K562 (cell line): ENCODE data around the gene COG4. TPM values are rescaled to one million over a fixed set of nuclear protein-coding genes. Genes with fewer than 3 reads are reported as not detected.

Experiments
- CEBPZ ChIP-seq: fragments of 150-350 bp; IDR thresholded peaks from 2 replicates; pipeline ENCODE4 v1.6.1; 2014; ENCODE audit warnings: low read depth, mild to moderate bottlenecking, low read length, borderline replicate concordance
- CREB5 ChIP-seq: fragments of 250-450 bp; sonication (Bioruptor Pico); IDR thresholded peaks from 2 replicates; pipeline ENCODE4 v1.5.0; 2020; ENCODE audit warnings: mild to moderate bottlenecking
- EP400 ChIP-seq: fragments of 450-650 bp; IDR thresholded peaks from 2 replicates; pipeline ENCODE4 v1.6.1; 2017; ENCODE audit warnings: antibody characterized with exemption, mild to moderate bottlenecking, moderate library complexity
- EWSR1 ChIP-seq: fragments of 450-650 bp; IDR thresholded peaks from 2 replicates; pipeline ENCODE4 v1.6.1; 2018; ENCODE audit warnings: borderline replicate concordance, mild to moderate bottlenecking, low read depth, moderate library complexity; ENCODE audit not compliant: partially characterized antibody
- HCFC1 ChIP-seq: IDR thresholded peaks from 2 replicates; pipeline ENCODE4 v1.6.1; 2012; ENCODE audit warnings: low read depth, low read length, improper control_type of control experiment
- IRF9 ChIP-seq: fragments of 450-650 bp; IDR thresholded peaks from 2 replicates; pipeline ENCODE4 v1.6.1; 2016; ENCODE audit warnings: missing biosample characterization, missing genetic modification characterization
- KDM2B ChIP-seq: fragments of 250-450 bp; sonication (Bioruptor Pico); IDR thresholded peaks from 2 replicates; pipeline ENCODE4 v1.8.0; 2021; ENCODE audit warnings: mild to moderate bottlenecking, moderate library complexity
- LARP7 ChIP-seq: fragments of 450-650 bp; IDR thresholded peaks from 2 replicates; pipeline ENCODE4 v1.6.1; 2016
- MIER1 ChIP-seq: fragments of 450-650 bp; IDR thresholded peaks from 2 replicates; pipeline ENCODE4 v1.6.1; 2016; ENCODE audit warnings: antibody characterized with exemption, mild to moderate bottlenecking, low read depth
- MTA2 ChIP-seq: fragments of 450-650 bp; IDR thresholded peaks from 2 replicates; pipeline ENCODE4 v1.6.1; 2016; ENCODE audit warnings: low read depth
- MTF1 ChIP-seq: fragments of 250-450 bp; sonication (Bioruptor Pico); IDR thresholded peaks from 2 replicates; pipeline ENCODE4 v1.9.0; 2021; ENCODE audit warnings: moderate library complexity, mild to moderate bottlenecking, inconsistent platforms, borderline replicate concordance
- NR2C2 ChIP-seq, 2 experiments: fragments of 200-800 bp in 1 of 2; sonication (Bioruptor generic) in 1 of 2; sonication (generic) in 1 of 2; formaldehyde crosslinking in 1 of 2; IDR thresholded peaks; 2 replicates each; pipeline versions ENCODE4 v1.6.1 to v1.8.0; 2016 to 2022; ENCODE audit warnings: mild to moderate bottlenecking in 1 of 2, missing compliant biosample characterization in 1 of 2, missing genetic modification characterization in 1 of 2, missing genetic modification reagents in 1 of 2
- POLR2A ChIP-seq: fragments of 450-650 bp; conservative IDR thresholded peaks from 2 replicates; pipeline ENCODE4 v1.6.1; 2016
- RBM34 ChIP-seq: fragments of 200-400 bp; formaldehyde crosslinking; IDR thresholded peaks from 2 replicates; pipeline ENCODE4 v1.6.1; 2018; ENCODE audit warnings: low read length, borderline replicate concordance; ENCODE audit not compliant: insufficient read depth
- SMAD3 ChIP-seq: fragments of 450-650 bp; formaldehyde crosslinking; conservative IDR thresholded peaks from 2 replicates; pipeline ENCODE4 v1.4.0; 2020; ENCODE audit warnings: mild to moderate bottlenecking
- TARDBP ChIP-seq: fragments of 450-650 bp; IDR thresholded peaks from 2 replicates; pipeline ENCODE4 v1.6.1; 2016
- TCF7 ChIP-seq: sonication (generic); IDR thresholded peaks from 2 replicates; pipeline ENCODE4 v1.6.1; 2016; ENCODE audit warnings: antibody characterized with exemption, borderline replicate concordance
- TGIF2 ChIP-seq: sonication (generic); formaldehyde crosslinking; IDR thresholded peaks from 2 replicates; pipeline ENCODE4 v1.8.1; 2022; ENCODE audit warnings: mild to moderate bottlenecking, missing genetic modification reagents, moderate library complexity
- ZBED1 ChIP-seq: IDR thresholded peaks from 2 replicates; pipeline ENCODE4 v1.6.1; 2014
- ZBTB2 ChIP-seq: fragments of 450-650 bp; IDR thresholded peaks from 2 replicates; pipeline ENCODE4 v1.6.1; 2016; ENCODE audit warnings: antibody characterized with exemption
- ZNF174 ChIP-seq: fragments of 250-450 bp; sonication (Bioruptor Pico); IDR thresholded peaks from 2 replicates; pipeline ENCODE4 v1.4.0; 2020; ENCODE audit warnings: mild to moderate bottlenecking
- ZNF311 ChIP-seq: fragments of 250-450 bp; sonication (Bioruptor Pico); IDR thresholded peaks from 2 replicates; pipeline ENCODE4 v1.4.0; 2020; ENCODE audit warnings: mild to moderate bottlenecking, moderate library complexity
- ZNF79 ChIP-seq: fragments of 250-450 bp; sonication (Bioruptor Pico); IDR thresholded peaks from 2 replicates; pipeline ENCODE4 v1.4.0; 2020; ENCODE audit warnings: low read depth, mild to moderate bottlenecking, moderate library complexity
- polyA plus RNA-seq, 8 experiments: library from polyadenylated mRNA; depleted of rRNA in 4 of 8; stranded (reverse) in 5 of 8; unstranded in 3 of 8; fragments of >200 nt; fragmentation: Nextera tagmentation in 2 of 8; fragmentation: Illumina TruSeq in 1 of 8; extraction: Ambion mirVana in 2 of 8; extraction: Trizol in 1 of 8; gene quantifications; 2 replicates each; pipeline versions ENCODE4 v1.2.1 to v1.2.3, GENCODE V29; 2011 to 2014; ENCODE audit warnings: inconsistent platforms in 1 of 8, missing spikeins in 1 of 8
- total RNA-seq, 7 experiments: library from RNA; depleted of rRNA in 6 of 7; stranded (reverse); fragments of >200 nt in 6 of 7; fragmentation: Illumina TruSeq in 2 of 7; extraction: Trizol in 2 of 7; gene quantifications; 2 replicates each; pipeline versions ENCODE4 v1.2.1 to v1.2.3, GENCODE V29; 2011 to 2021; ENCODE audit warnings: low replicate concordance in 1 of 7

Gene COG4
- total and polyA plus RNA-seq, 9 of the 15 experiments (the other 6 are each of a cell fraction or from before 2014, with no cell fraction given): 13.7 to 73.9 (median 44.2) TPM

GRCh38 chr16:70430667-70431536, 92.5 kb downstream of the COG4 start (continued):
- no peak for TF ChIP-seq RBM34
- no peak for TF ChIP-seq KDM2B (CRISPR knock-in tag)
- TF ChIP-seq MIER1: no peak
- no peak for TF ChIP-seq MTF1 (CRISPR knock-in tag)
- 0 out of 2 replicates have a peak, but pooled peaks have one; percentile 75 for TF ChIP-seq ZNF174 (CRISPR knock-in tag)
- no peak for TF ChIP-seq CEBPZ
- peak; percentile 80 for TF ChIP-seq ZNF79 (CRISPR knock-in tag)
- TF ChIP-seq MTA2: no peak
- TF ChIP-seq CREB5 (CRISPR knock-in tag): 0 out of 2 replicates have a peak, but pooled peaks have one; percentile 42
- no peak for TF ChIP-seq TGIF2
- no peak for TF ChIP-seq ZBTB2
- no peak for TF ChIP-seq LARP7
- no peak for TF ChIP-seq ZBED1
- no peak for TF ChIP-seq EP400
- TF ChIP-seq NR2C2 (CRISPR knock-in tag; IDR thresholded peaks at IDR 0.05): no peak
- TF ChIP-seq NR2C2 (tag; IDR thresholded peaks at IDR 0.05): peak; percentile 34
- TF ChIP-seq ZNF311 (CRISPR knock-in tag): peak; percentile 90
- peak; percentile 55 for TF ChIP-seq POLR2A
- no peak for TF ChIP-seq EWSR1
- no peak for TF ChIP-seq TARDBP
- no peak for TF ChIP-seq HCFC1
- TF ChIP-seq IRF9: no peak; the same call in 1 of the 2 replicates
- no peak; the same call in 1 of the 2 replicates for TF ChIP-seq SMAD3
- no peak for TF ChIP-seq TCF7
